IMR-90 (cell line): ENCODE data around the gene RAP1GAP2. TPM values are rescaled to one million over a fixed set of nuclear protein-coding genes. Genes with fewer than 3 reads are reported as not detected.
A peak's percentile ranks its signal among the peaks of the same experiment; 100 is the strongest.

Experiments used
- ATAC-seq: fragments of 200-7000 bp; cut with Tn5 transposase; 2 replicates; pipeline ENCODE4 v1.9.1; 2020; ENCODE audit warnings: low read depth, mild to moderate bottlenecking, moderate library complexity
- BruUV-seq: library from RNA; stranded (reverse); fragments of 400-500 nt; replicated peaks from 2 replicates; lab custom pipeline; 2021; lab: Mats Ljungman, UMichigan
- CTCF ChIA-PET: fragments of 300-600 bp; formaldehyde crosslinking; extraction: SDS; loops from one replicate; lab custom pipeline; 2021; ENCODE audit warnings: antibody characterized with exemption; lab: Yijun Ruan, JAX
- POLR2A ChIA-PET: fragments of 300-600 bp; sonication (Branson Sonifier 250); formaldehyde crosslinking; loops from one replicate; lab custom pipeline; 2022; ENCODE audit warnings: antibody characterized with exemption; ENCODE audit not compliant: unreplicated experiment; lab: Charles Lee
- DNase-seq: peaks from one replicate; pipeline ENCODE4 v3.0.0; 2013
- H2AFZ ChIP-seq: replicated peaks from 2 replicates; pipeline ENCODE3; 2013; ENCODE audit warnings: low read length, mild to moderate bottlenecking; ENCODE audit not compliant: poor library complexity
- H2AK5ac ChIP-seq: 2 replicates; pipeline ENCODE4 v1.6.1; 2013; ENCODE audit warnings: low read depth, low read length, inconsistent platforms
- H2AK9ac ChIP-seq: replicated peaks from 2 replicates; pipeline ENCODE3; 2013; ENCODE audit warnings: mild to moderate bottlenecking, low read depth, low read length, moderate library complexity; ENCODE audit not compliant: poor library complexity
- H2BK120ac ChIP-seq: 2 replicates; pipeline ENCODE4 v1.6.1; 2013; ENCODE audit warnings: low read depth, low read length, inconsistent platforms
- H2BK15ac ChIP-seq: 3 replicates; pipeline ENCODE4 v1.6.1; 2013; ENCODE audit warnings: low read depth, low read length, inconsistent platforms
- H2BK20ac ChIP-seq: 2 replicates; pipeline ENCODE4 v1.6.1; 2013; ENCODE audit warnings: low read depth, mild to moderate bottlenecking, inconsistent platforms, low read length, moderate library complexity
- H2BK5ac ChIP-seq: 2 replicates; pipeline ENCODE4 v1.6.1; 2013; ENCODE audit warnings: mild to moderate bottlenecking, low read depth, low read length, inconsistent platforms; ENCODE audit not compliant: poor library complexity, severe bottlenecking
- H3K14ac ChIP-seq: replicated peaks from 2 replicates; pipeline ENCODE4 v1.6.1; 2013; ENCODE audit warnings: low read depth, low read length, inconsistent platforms
- H3K18ac ChIP-seq: 2 replicates; pipeline ENCODE4 v1.6.1; 2013; ENCODE audit warnings: low read depth, low read length, control low read depth
- H3K23ac ChIP-seq: 2 replicates; pipeline ENCODE4 v1.6.1; 2013; ENCODE audit warnings: low read depth, low read length, inconsistent platforms
- H3K27ac ChIP-seq: 2 replicates; pipeline ENCODE4 v1.5.1; 2013; ENCODE audit warnings: mild to moderate bottlenecking, control low read depth, low read length; ENCODE audit not compliant: insufficient read depth
- H3K27me3 ChIP-seq: 2 replicates; pipeline ENCODE4 v1.6.1; 2013; ENCODE audit warnings: low read length; ENCODE audit not compliant: control insufficient read depth, insufficient read depth
- H3K36me3 ChIP-seq: 2 replicates; pipeline ENCODE4 v1.6.1; 2013; ENCODE audit warnings: low read length, mixed read lengths; ENCODE audit not compliant: control insufficient read depth, insufficient read depth
- H3K4ac ChIP-seq: 2 replicates; pipeline ENCODE4 v1.6.1; 2013; ENCODE audit warnings: low read depth, low read length, inconsistent platforms
- H3K4me1 ChIP-seq: 2 replicates; pipeline ENCODE4 v1.6.1; 2013; ENCODE audit warnings: low read length, mixed read lengths; ENCODE audit not compliant: control insufficient read depth, insufficient read depth
- H3K4me2 ChIP-seq: 2 replicates; pipeline ENCODE4 v1.6.1; 2013; ENCODE audit warnings: low read depth, mild to moderate bottlenecking, control low read depth, low read length, moderate library complexity
- H3K4me3 ChIP-seq: 2 replicates; pipeline ENCODE4 v1.5.1; 2013; ENCODE audit warnings: low read depth, mild to moderate bottlenecking, control low read depth, low read length, moderate library complexity; ENCODE audit not compliant: insufficient read depth
- H3K56ac ChIP-seq: 2 replicates; pipeline ENCODE4 v1.6.1; 2013; ENCODE audit warnings: low read length, inconsistent platforms; ENCODE audit not compliant: insufficient read depth; ENCODE audit errors: extremely low read depth
- H3K79me1 ChIP-seq, 2 experiments: 2 replicates each; pipeline ENCODE4 v1.6.1; 2013; ENCODE audit warnings: low read length in 2 of 2, inconsistent platforms in 1 of 2, low read depth in 1 of 2
- H3K9ac ChIP-seq: 2 replicates; pipeline ENCODE4 v1.6.1; 2013; ENCODE audit warnings: low read depth, low read length, control low read depth
- H3K9me1 ChIP-seq: 2 replicates; pipeline ENCODE4 v1.6.1; 2013; ENCODE audit warnings: low read length, inconsistent platforms; ENCODE audit not compliant: insufficient read depth
- H3K9me3 ChIP-seq: 2 replicates; pipeline ENCODE4 v1.6.1; 2013; ENCODE audit warnings: low read length; ENCODE audit not compliant: control insufficient read depth, insufficient read depth
- H4K20me1 ChIP-seq: 2 replicates; pipeline ENCODE4 v1.6.1; 2013; ENCODE audit warnings: low read length, inconsistent platforms; ENCODE audit not compliant: insufficient read depth
- H4K5ac ChIP-seq: 2 replicates; pipeline ENCODE4 v1.6.1; 2013; ENCODE audit warnings: mild to moderate bottlenecking, low read depth, low read length, control low read depth
- H4K8ac ChIP-seq, 2 experiments: 2 replicates each; pipeline ENCODE4 v1.6.1; 2013; ENCODE audit warnings: low read depth in 2 of 2, low read length in 2 of 2, control low read depth in 1 of 2, inconsistent platforms in 1 of 2
- H4K91ac ChIP-seq: 2 replicates; pipeline ENCODE4 v1.6.1; 2013; ENCODE audit warnings: low read depth, low read length, inconsistent platforms; ENCODE audit not compliant: insufficient read depth
- BHLHE40 ChIP-seq: fragments of 150-350 bp; IDR thresholded peaks from 2 replicates; pipeline ENCODE4 v1.6.1; 2016; ENCODE audit warnings: mild to moderate bottlenecking, low read depth, low read length
- CEBPB ChIP-seq: IDR thresholded peaks from 2 replicates; pipeline ENCODE4 v1.6.1; 2012; ENCODE audit warnings: low read depth, low read length, improper control_type of control experiment
- CHD1 ChIP-seq: IDR thresholded peaks from 2 replicates; pipeline ENCODE4 v1.6.1; 2012; ENCODE audit warnings: low read depth, low read length, improper control_type of control experiment
- CTCF ChIP-seq: conservative IDR thresholded peaks from 2 replicates; pipeline ENCODE4 v1.5.1; 2012; ENCODE audit warnings: mild to moderate bottlenecking, low read depth, low read length, improper control_type of control experiment
- ELK1 ChIP-seq: fragments of 150-350 bp; IDR thresholded peaks from 2 replicates; pipeline ENCODE4 v1.6.1; 2016; ENCODE audit warnings: low read depth, mild to moderate bottlenecking, low read length, moderate library complexity, borderline replicate concordance
- FOS ChIP-seq: fragments of 150-350 bp; IDR thresholded peaks from 2 replicates; pipeline ENCODE4 v1.6.1; 2016; ENCODE audit warnings: low read depth, low read length
- MAFK ChIP-seq: IDR thresholded peaks from 2 replicates; pipeline ENCODE4 v1.6.1; 2012; ENCODE audit warnings: low read depth, low read length, improper control_type of control experiment
- MAZ ChIP-seq: IDR thresholded peaks from 2 replicates; pipeline ENCODE4 v1.6.1; 2012; ENCODE audit warnings: low read depth, mild to moderate bottlenecking, low read length, improper control_type of control experiment, moderate library complexity, borderline replicate concordance
- MXI1 ChIP-seq: IDR thresholded peaks from 2 replicates; pipeline ENCODE4 v1.6.1; 2012; ENCODE audit warnings: low read depth, mild to moderate bottlenecking, low read length, moderate library complexity, borderline replicate concordance
- NFE2L2 ChIP-seq: fragments of 150-350 bp; IDR thresholded peaks from 2 replicates; pipeline ENCODE4 v1.6.1; 2016; ENCODE audit warnings: low read depth, mild to moderate bottlenecking, low read length
- POLR2A ChIP-seq: IDR thresholded peaks from 2 replicates; pipeline ENCODE4 v1.6.1; 2012; ENCODE audit warnings: mild to moderate bottlenecking, low read depth, low read length
- RAD21 ChIP-seq: IDR thresholded peaks from 2 replicates; pipeline ENCODE4 v1.6.1; 2012; ENCODE audit warnings: low read length, improper control_type of control experiment
- RCOR1 ChIP-seq: IDR thresholded peaks from 2 replicates; pipeline ENCODE4 v1.6.1; 2012; ENCODE audit warnings: mild to moderate bottlenecking, low read length, improper control_type of control experiment; ENCODE audit not compliant: insufficient replicate concordance
- RFX5 ChIP-seq: IDR thresholded peaks from 2 replicates; pipeline ENCODE4 v1.8.0; 2012; ENCODE audit warnings: low read depth, mild to moderate bottlenecking, low read length, moderate library complexity
- SMC3 ChIP-seq: fragments of 150-350 bp; IDR thresholded peaks from 2 replicates; pipeline ENCODE4 v1.6.1; 2016; ENCODE audit warnings: low read depth, mild to moderate bottlenecking, antibody characterized with exemption, low read length, moderate library complexity
- USF2 ChIP-seq: fragments of 150-350 bp; IDR thresholded peaks from 2 replicates; pipeline ENCODE4 v1.6.1; 2017; ENCODE audit warnings: mild to moderate bottlenecking, antibody characterized with exemption, low read length, low read depth
- WGBS, 2 experiments: methylation state at CpG; one replicate each; pipeline versions ENCODE4 v1.1.5 to v1.1.7; 2013; ENCODE audit warnings: missing lambda C conversion rate in 2 of 2; ENCODE audit not compliant: insufficient read length in 1 of 2; ENCODE audit errors: extremely low coverage in 2 of 2; 5-methylcytosine and 5-hydroxymethylcytosine counted together
- dilution Hi-C: fragments of 300-500 bp; cut with HindIII; formaldehyde crosslinking; loops from one replicate; pipeline ENCODE4 v1.14.3; 2018; ENCODE audit warnings: low sequenced_read_pairs; ENCODE audit not compliant: unreplicated experiment
- in situ Hi-C: fragments of 300-500 bp; cut with MboI; formaldehyde crosslinking; loops from 3 replicates; pipeline ENCODE4 v1.14.3; 2019; ENCODE audit warnings: low sequenced_read_pairs, inconsistent platforms, mixed read lengths
- intact Hi-C: fragments of 100-400 bp; cut with micrococcal nuclease; formaldehyde crosslinking; loops from 2 replicates; pipeline ENCODE4 v1.10.0; 2022
- polyA plus RNA-seq, 3 experiments: library from polyadenylated mRNA; depleted of rRNA; stranded (reverse); fragments of >200 nt; gene quantifications; 2 replicates each; pipeline ENCODE4 v1.2.3, GENCODE V29; 2012; ENCODE audit warnings: low replicate concordance in 1 of 3
- total RNA-seq: library from RNA; depleted of rRNA; stranded (reverse); fragments of >200 nt; gene quantifications from 2 replicates; pipeline ENCODE4 v1.2.3, GENCODE V29; 2012

The RAP1GAP2 gene
- total and polyA plus RNA-seq, 2 of the 4 experiments (the other 2 are of a cell fraction), result 5.7 to 7.5 TPM

- H3K4me2 ChIP-seq, result no peak overlapping the region
- no peak overlapping the region for H3K18ac ChIP-seq
- intact Hi-C loops (no loop called here), dilution Hi-C loops (no loop called here), in situ Hi-C loops (no loop called here)
- DNase-seq (no peak), ATAC-seq (no peak)
- no peak overlapping the region for H2BK15ac ChIP-seq
- no peaks in the 10 kb centered on the region for H4K20me1 ChIP-seq
- no peak overlapping the region for H2BK20ac ChIP-seq
- no peak overlapping the region for H3K23ac ChIP-seq
- POLR2A ChIA-PET, result no interaction called here
- H2AFZ ChIP-seq, result peak overlapping the region; percentile 51
- H3K27ac ChIP-seq, result no peak overlapping the region
- no TSS peak for BruUV-seq
- H3K9me1 ChIP-seq, result no peaks in the 10 kb centered on the region
- H2AK5ac ChIP-seq, result no peak overlapping the region
- H3K9ac ChIP-seq, result no peak overlapping the region
- H3K4me1 ChIP-seq, result no peaks in the 10 kb centered on the region
- CTCF ChIA-PET, result no interaction called here
- no peak overlapping the region for H3K4ac ChIP-seq
- WGBS, 2 experiments, result no CpG with 5 or more reads among the region's 11 CpGs
- H3K36me3 ChIP-seq, result no peaks in the 10 kb centered on the region
- H3K4me3 ChIP-seq, result no peak overlapping the region
- no peak overlapping the region for H4K91ac ChIP-seq
- H3K79me1 ChIP-seq, result no peaks in the 10 kb centered on the region
- H2AK9ac ChIP-seq, result no peak overlapping the region
- H4K5ac ChIP-seq, result no peak overlapping the region
- H2BK5ac ChIP-seq, result no peak overlapping the region
- no peaks in the 10 kb centered on the region for H3K9me3 ChIP-seq
- H4K8ac ChIP-seq, result no peak overlapping the region
- no peak for TF ChIP-seq MAFK
- no peak for TF ChIP-seq MAZ
- TF ChIP-seq NFE2L2, result no peak
- no peak for TF ChIP-seq SMC3
- no peak for TF ChIP-seq CTCF
- no peak for TF ChIP-seq USF2
- TF ChIP-seq POLR2A, result no peak
- TF ChIP-seq ELK1, result no peak
- TF ChIP-seq RCOR1, result no peak
- no peak for TF ChIP-seq RFX5
- no peak for TF ChIP-seq MXI1
- no peak for TF ChIP-seq FOS
- no peak for TF ChIP-seq BHLHE40
- no peak for TF ChIP-seq RAD21
- no peak for TF ChIP-seq CHD1
- TF ChIP-seq CEBPB, result no peak
- H2BK120ac ChIP-seq, result no peak overlapping the region
- no peak overlapping the region for H3K14ac ChIP-seq
- H3K56ac ChIP-seq, result no peak overlapping the region
- peaks cover 34% of the 10 kb centered on the region for H3K27me3 ChIP-seq
Observed at GRCh38 chr17:2777242-2777867, 18.9 kb upstream of the RAP1GAP2 start.
